HG03442 (cell line): Measurements from ENCODE around the gene CCDC141.

Experiments
- ATAC-seq: cut with Tn5 transposase; IDR thresholded peaks from one replicate; pipeline ENCODE4 v1.9.1; 2021; ENCODE audit warnings: mild to moderate bottlenecking, moderate library complexity; ENCODE audit not compliant: unreplicated experiment

The CCDC141 gene

GRCh38 chr2:178913049-178913441 is 136.9 kb downstream of the CCDC141 start:
- no peak for ATAC-seq

- no peak for ATAC-seq
These were observed 137.4 kb downstream of the CCDC141 start for GRCh38 chr2:178912416-178913048.

GRCh38 chr2:178911039-178911438 is 138.9 kb downstream of the CCDC141 start:
- no peak for ATAC-seq

GRCh38 chr2:178910005-178910404 is 139.9 kb downstream of the CCDC141 start:
- no peak for ATAC-seq

- ATAC-seq = no peak
These were observed 140.4 kb downstream of the CCDC141 start for GRCh38 chr2:178909507-178909906.

- no peak for ATAC-seq
These were observed 141.1 kb downstream of the CCDC141 start for GRCh38 chr2:178908810-178909209.

- no peak for ATAC-seq
These were observed 144.7 kb downstream of the CCDC141 start for GRCh38 chr2:178905261-178905660.

- no peak for ATAC-seq
These were observed 150.3 kb downstream of the CCDC141 start for GRCh38 chr2:178899656-178900055.

GRCh38 chr2:178895872-178896271 is 154.1 kb downstream of the CCDC141 start:
- no peak for ATAC-seq

GRCh38 chr2:178895171-178895570 is 154.8 kb downstream of the CCDC141 start:
- ATAC-seq = no peak

GRCh38 chr2:178892751-178893625 is 156.9 kb downstream of the CCDC141 start:
- no peak for ATAC-seq

- ATAC-seq = no peak
These were observed 157.9 kb downstream of the CCDC141 start for GRCh38 chr2:178891959-178892485.

GRCh38 chr2:178891265-178891958 is 158.5 kb downstream of the CCDC141 start:
- ATAC-seq = peak; percentile 91

- no peak for ATAC-seq
These were observed 163.9 kb downstream of the CCDC141 start for GRCh38 chr2:178886006-178886405.

GRCh38 chr2:178884440-178884839 is 165.5 kb downstream of the CCDC141 start:
- no peak for ATAC-seq

GRCh38 chr2:178882666-178883440 is 167.1 kb downstream of the CCDC141 start:
- no peak for ATAC-seq

- no peak for ATAC-seq
These were observed 168.9 kb downstream of the CCDC141 start for GRCh38 chr2:178881075-178881474.

- ATAC-seq = no peak
These were observed 169.7 kb downstream of the CCDC141 start for GRCh38 chr2:178880257-178880656.

- no peak for ATAC-seq
These were observed 172.1 kb downstream of the CCDC141 start for GRCh38 chr2:178877874-178878273.

GRCh38 chr2:178874529-178875240 is 175.3 kb downstream of the CCDC141 start:
- ATAC-seq = no peak
